ENCODE results near the gene C1orf35. TPM values are rescaled to one million over a fixed set of nuclear protein-coding genes. Genes with fewer than 3 reads are reported as not detected.

Gene C1orf35
- total RNA-seq, 2 experiments from 2014 or later, result 17.8 to 18.9 TPM

DNA sequence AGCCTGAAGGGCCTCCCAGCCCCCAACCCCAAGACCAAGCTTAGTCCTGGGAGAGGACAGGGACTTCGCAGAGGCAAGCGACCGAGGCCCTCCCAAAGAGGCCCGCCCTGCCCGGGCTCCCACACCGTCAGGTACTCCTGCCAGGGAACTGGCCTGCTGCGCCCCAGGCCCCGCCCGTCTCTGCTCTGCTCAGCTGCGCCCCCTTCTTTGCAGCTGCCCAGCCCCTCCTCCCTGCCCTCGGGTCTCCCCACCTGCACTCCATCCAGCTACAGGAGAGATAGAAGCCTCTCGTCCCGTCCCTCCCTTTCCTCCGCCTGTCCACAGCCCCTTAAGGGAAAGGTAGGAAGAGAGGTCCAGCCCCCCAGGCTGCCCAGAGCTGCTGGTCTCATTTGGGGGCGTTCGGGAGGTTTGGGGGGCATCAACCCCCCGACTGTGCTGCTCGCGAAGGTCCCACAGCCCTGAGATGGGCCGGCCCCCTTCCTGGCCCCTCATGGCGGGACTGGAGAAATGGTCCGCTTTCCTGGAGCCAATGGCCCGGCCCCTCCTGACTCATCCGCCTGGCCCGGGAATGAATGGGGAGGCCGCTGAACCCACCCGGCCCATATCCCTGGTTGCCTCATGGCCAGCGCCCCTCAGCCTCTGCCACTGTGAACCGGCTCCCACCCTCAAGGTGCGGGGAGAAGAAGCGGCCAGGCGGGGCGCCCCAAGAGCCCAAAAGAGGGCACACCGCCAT lies 42.5 kb downstream of the C1orf35 start:
- peaks cover 9% of the 10 kb centered on the region for H3K4me1 Mint-ChIP-seq
- H3K27me3 Mint-ChIP-seq, result peaks cover 46% of the 10 kb centered on the region
- CTCF ChIA-PET, result no interaction called here
- POLR2A ChIA-PET, result interaction anchor here (1.8 kb wide), 1 partner anchor 22 kb away, joined by 7 read pairs; the partner anchor contains the start of gene ARF1
- H3K9me3 Mint-ChIP-seq, result no peaks in the 10 kb centered on the region
- DNase-seq, result no peak
- H3K4me3 Mint-ChIP-seq, result no peak overlapping the region
- no peaks in the 10 kb centered on the region for H3K36me3 Mint-ChIP-seq (ENCODE audit: low read depth)
- no peak overlapping the region for H3K27ac Mint-ChIP-seq

DNA sequence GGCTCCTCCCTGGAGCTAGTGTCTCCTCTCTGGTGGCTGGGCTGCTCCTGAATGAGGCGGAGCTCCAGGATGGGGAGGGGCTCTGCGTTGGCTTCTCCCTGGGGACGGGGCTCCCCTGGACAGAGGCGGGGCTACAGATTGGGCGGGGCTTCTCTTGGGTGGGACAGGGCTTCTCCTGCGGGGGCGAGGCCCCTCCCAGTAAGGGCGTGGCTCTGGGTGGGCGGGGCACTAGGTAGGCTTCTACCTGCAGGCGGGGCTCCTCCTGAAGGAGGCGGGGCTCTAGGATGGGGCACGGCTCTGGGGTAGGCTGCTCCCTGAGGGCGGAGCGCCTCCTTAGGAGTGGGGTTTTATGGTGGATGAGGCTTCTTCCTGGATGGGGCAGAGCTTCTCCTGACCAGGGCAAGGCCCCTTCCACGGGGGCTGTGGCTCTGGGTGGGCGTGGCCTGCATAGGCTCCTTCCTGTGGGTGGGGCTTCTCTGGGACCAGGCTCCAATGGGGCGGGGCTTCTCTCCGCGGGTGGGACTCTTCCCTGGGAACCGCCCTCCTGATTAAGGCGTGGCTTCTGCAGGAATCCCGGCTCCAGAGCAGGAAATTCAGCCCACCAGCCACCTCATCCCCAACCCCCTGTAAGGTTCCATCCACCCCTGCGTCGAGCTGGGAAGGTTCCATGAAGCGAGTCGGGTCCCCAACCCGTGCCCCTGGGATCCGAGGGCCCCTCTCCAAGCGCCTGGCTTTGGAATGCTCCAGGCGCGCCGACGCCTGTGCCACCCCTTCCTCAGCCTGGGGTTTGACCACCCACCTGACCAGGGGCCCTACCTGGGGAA lies 43.3 kb downstream of the C1orf35 start:
- H3K4me1 Mint-ChIP-seq, result peaks cover 9% of the 10 kb centered on the region
- H3K4me3 Mint-ChIP-seq, result peak overlapping the region; percentile 50
- no peaks in the 10 kb centered on the region for H3K36me3 Mint-ChIP-seq (ENCODE audit: low read depth)
- no peak overlapping the region for H3K27ac Mint-ChIP-seq
- DNase-seq, result peak; percentile 71
- POLR2A ChIA-PET, result interaction anchor here (1.8 kb wide), 1 partner anchor 22 kb away, joined by 7 read pairs; the partner anchor contains the start of gene ARF1
- CTCF ChIA-PET, result no interaction called here
- peaks cover 49% of the 10 kb centered on the region for H3K27me3 Mint-ChIP-seq
- H3K9me3 Mint-ChIP-seq, result no peaks in the 10 kb centered on the region

DNA sequence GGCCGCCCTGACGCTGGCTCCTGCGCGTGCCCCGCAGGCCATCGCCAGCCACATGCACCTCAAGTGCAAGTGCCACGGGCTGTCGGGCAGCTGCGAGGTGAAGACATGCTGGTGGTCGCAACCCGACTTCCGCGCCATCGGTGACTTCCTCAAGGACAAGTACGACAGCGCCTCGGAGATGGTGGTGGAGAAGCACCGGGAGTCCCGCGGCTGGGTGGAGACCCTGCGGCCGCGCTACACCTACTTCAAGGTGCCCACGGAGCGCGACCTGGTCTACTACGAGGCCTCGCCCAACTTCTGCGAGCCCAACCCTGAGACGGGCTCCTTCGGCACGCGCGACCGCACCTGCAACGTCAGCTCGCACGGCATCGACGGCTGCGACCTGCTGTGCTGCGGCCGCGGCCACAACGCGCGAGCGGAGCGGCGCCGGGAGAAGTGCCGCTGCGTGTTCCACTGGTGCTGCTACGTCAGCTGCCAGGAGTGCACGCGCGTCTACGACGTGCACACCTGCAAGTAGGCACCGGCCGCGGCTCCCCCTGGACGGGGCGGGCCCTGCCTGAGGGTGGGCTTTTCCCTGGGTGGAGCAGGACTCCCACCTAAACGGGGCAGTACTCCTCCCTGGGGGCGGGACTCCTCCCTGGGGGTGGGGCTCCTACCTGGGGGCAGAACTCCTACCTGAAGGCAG lies 44.0 kb downstream of the C1orf35 start:
- peaks cover 9% of the 10 kb centered on the region for H3K4me1 Mint-ChIP-seq
- DNase-seq, result peak; percentile 50
- peaks cover 49% of the 10 kb centered on the region for H3K27me3 Mint-ChIP-seq
- POLR2A ChIA-PET, result no interaction called here
- no peaks in the 10 kb centered on the region for H3K36me3 Mint-ChIP-seq (ENCODE audit: low read depth)
- no peak overlapping the region for H3K27ac Mint-ChIP-seq
- CTCF ChIA-PET, result no interaction called here
- peak overlapping the region; percentile 50 for H3K4me3 Mint-ChIP-seq
- H3K9me3 Mint-ChIP-seq, result no peaks in the 10 kb centered on the region

DNA sequence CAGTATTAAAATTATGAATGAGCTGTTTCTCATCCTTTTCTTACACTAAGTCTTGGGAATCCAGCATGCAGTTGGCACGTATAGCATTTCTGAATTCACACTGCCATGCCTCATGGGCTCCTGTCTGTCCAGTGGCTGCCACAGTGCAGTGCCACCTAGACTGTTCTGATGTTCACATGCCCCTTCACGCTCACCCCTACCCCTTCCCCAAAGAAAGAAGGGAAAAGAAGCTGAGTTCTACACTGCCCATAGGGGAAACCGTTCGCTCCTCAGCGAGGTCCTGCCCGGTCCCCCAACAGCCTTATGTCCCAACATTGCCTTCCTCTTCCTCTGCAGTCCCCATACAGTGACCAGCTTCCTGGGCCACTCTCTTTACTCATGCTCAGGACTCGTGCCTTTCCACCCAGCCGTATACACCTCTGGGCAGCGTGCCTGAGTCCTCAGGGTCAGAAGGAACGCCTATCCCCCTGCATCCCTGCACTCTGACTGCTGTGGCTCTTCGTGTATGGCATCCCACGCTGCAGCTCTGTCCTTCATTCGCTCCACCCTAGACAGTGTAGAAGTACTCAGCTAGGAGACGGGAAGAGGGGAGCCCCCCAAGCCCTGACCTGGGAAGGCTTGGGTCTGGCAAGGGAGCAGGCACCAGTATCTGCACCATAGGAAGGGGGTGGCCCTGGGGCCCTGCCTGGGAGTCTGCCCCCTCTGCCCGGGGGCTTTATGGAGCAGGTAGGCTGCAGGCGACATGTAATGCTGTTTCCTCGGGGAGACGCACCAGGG lies 44.8 kb downstream of the C1orf35 start:
- DNase-seq, result no peak
- Mint-ChIP-seq H3K27ac (no peak overlapping the region), H3K9me3 (no peaks in the 10 kb centered on the region), H3K27me3 (peaks cover 52% of the 10 kb centered on the region), H3K4me1 (peaks cover 9% of the 10 kb centered on the region), H3K4me3 (no peak overlapping the region), H3K36me3 (ENCODE audit: low read depth) (no peaks in the 10 kb centered on the region)
- POLR2A ChIA-PET, result interaction anchor here (2.0 kb wide), 1 partner anchor 24 kb away, joined by 6 read pairs; the partner anchor contains the start of gene ARF1
- CTCF ChIA-PET, result no interaction called here

Other genes with a start within 250 kb of the C1orf35 start
- 1 to 10 TPM; 1.5 to 2.0 TPM for gene WNT9A, start 155.4 kb downstream of the C1orf35 start, total RNA-seq
- not detected for gene WNT3A, start 96.3 kb downstream of the C1orf35 start, total RNA-seq
- gene ARF1, start 20.6 kb downstream of the C1orf35 start, total RNA-seq, result 100 to 1,000 TPM; 368 to 376 TPM
- gene MRPL55, start 6.0 kb upstream of the C1orf35 start, total RNA-seq, result 10 to 100 TPM; 43.1 to 43.9 TPM
- gene GUK1, start 37.0 kb upstream of the C1orf35 start, total RNA-seq, result 100 to 1,000 TPM; 280 to 284 TPM
- gene GJC2, start 46.6 kb upstream of the C1orf35 start, total RNA-seq, result under 1 TPM; 0.38 to 0.55 TPM
- gene IBA57, start 62.5 kb upstream of the C1orf35 start, total RNA-seq, result 1 to 10 TPM; 4.5 to 5.2 TPM
- 1 to 10 TPM; 6.6 to 8.0 TPM for gene OBSCN, start 104.7 kb upstream of the C1orf35 start, total RNA-seq

Measured in activated CD4-positive, alpha-beta memory T cell treated with anti-CD3 and anti-CD28 coated beads, Interleukin-2, amount 10 ng/mL, durations not matched to agents 7 days and 5 days (primary cell).